OCI-M2 (cell line): ENCODE data around the gene SKP1.
"Not testable (repeated sequence)": the region's sequence is repeated elsewhere in the genome, so short reads cannot be mapped to it uniquely, and the experiment has no call there.

Experiments
- DNase-seq: peaks from one replicate; lab custom pipeline; 2025; ENCODE audit not compliant: unreplicated experiment; lab: John Stamatoyannopoulos, UW

The SKP1 gene

GRCh38 chr5:134177369-134178095 lies 782 bp upstream of the SKP1 start:
- DNase-seq: no peak

GRCh38 chr5:134175921-134176510 lies 734 bp downstream of the SKP1 start:
- DNase-seq: no peak

GRCh38 chr5:134174841-134175839 lies 1.6 kb downstream of the SKP1 start:
- DNase-seq: no peak

- no peak for DNase-seq
Observed at GRCh38 chr5:134171972-134172371, 4.8 kb downstream of the SKP1 start.

- DNase-seq: no peak
Observed at GRCh38 chr5:134162592-134162991, 14.2 kb downstream of the SKP1 start.

GRCh38 chr5:134161513-134162395 lies 15.0 kb downstream of the SKP1 start:
- DNase-seq: no peak

GRCh38 chr5:134153657-134154056 lies 23.1 kb downstream of the SKP1 start:
- no peak for DNase-seq

GRCh38 chr5:134153241-134153640 lies 23.5 kb downstream of the SKP1 start:
- no peak for DNase-seq

- DNase-seq: not testable (repeated sequence)
Observed at GRCh38 chr5:134152173-134152832, 24.4 kb downstream of the SKP1 start.

GRCh38 chr5:134151723-134152122 lies 25.0 kb downstream of the SKP1 start:
- no peak for DNase-seq

GRCh38 chr5:134149571-134150303 lies 27.0 kb downstream of the SKP1 start:
- DNase-seq: no peak

- DNase-seq: no peak
Observed at GRCh38 chr5:134148986-134149539, 27.7 kb downstream of the SKP1 start.

- no peak for DNase-seq
Observed at GRCh38 chr5:134148316-134148715, 28.4 kb downstream of the SKP1 start.

- DNase-seq: no peak
Observed at GRCh38 chr5:134146651-134147518, 29.9 kb downstream of the SKP1 start.

- peak; percentile 19 for DNase-seq
Observed at GRCh38 chr5:134145779-134146581, 30.8 kb downstream of the SKP1 start.

- no peak for DNase-seq
Observed at GRCh38 chr5:134145041-134145757, 31.6 kb downstream of the SKP1 start.
